ENCODE measurements around the gene PROCA1.
A peak's percentile ranks its signal among the peaks of the same experiment; 100 is the strongest.

Gene PROCA1

DNA sequence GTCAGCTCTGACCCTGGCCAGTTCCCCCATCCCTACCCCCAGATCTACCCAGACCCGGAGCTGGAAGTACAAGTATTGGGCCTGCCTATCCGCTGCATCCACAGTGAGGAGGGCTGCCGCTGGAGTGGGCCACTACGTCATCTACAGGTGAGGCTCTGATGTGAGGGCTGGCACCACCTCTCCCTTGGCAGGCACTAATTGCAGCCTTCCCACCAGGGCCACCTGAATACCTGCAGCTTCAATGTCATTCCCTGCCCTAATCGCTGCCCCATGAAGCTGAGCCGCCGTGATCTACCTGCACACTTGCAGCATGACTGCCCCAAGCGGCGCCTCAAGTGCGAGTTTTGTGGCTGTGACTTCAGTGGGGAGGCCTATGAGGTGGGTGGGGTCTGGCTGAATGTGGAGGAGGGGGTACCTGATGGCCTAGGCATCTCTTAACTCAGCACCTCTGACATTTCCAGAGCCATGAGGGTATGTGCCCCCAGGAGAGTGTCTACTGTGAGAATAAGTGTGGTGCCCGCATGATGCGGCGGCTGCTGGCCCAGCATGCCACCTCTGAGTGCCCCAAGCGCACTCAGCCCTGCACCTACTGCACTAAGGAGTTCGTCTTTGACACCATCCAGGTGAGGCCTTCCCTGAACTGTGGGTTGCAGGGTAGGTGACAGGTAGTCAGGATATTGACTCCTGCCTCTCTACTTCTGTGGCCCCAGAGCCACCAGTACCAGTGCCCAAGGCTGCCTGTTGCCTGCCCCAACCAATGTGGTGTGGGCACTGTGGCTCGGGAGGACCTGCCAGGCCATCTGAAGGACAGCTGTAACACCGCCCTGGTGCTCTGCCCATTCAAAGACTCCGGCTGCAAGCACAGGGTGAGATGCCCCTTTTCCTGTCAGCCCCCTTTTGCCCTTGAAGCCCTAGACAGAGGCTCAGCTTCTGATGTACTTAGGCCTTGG, 36.4 kb upstream of the PROCA1 start:
- Mint-ChIP-seq H3K27me3 (ENCODE audit: low read depth, poor library complexity) (no peaks in the 10 kb centered on the region), H3K4me1 (peaks cover 29% of the 10 kb centered on the region), H3K27ac (peak overlapping the region; percentile 69), H3K4me3 (no peak overlapping the region), H3K9me3 (no peaks in the 10 kb centered on the region), H3K36me3 (ENCODE audit: low read depth) (peaks cover 40% of the 10 kb centered on the region)
- TF ChIP-seq, protein P1, sequence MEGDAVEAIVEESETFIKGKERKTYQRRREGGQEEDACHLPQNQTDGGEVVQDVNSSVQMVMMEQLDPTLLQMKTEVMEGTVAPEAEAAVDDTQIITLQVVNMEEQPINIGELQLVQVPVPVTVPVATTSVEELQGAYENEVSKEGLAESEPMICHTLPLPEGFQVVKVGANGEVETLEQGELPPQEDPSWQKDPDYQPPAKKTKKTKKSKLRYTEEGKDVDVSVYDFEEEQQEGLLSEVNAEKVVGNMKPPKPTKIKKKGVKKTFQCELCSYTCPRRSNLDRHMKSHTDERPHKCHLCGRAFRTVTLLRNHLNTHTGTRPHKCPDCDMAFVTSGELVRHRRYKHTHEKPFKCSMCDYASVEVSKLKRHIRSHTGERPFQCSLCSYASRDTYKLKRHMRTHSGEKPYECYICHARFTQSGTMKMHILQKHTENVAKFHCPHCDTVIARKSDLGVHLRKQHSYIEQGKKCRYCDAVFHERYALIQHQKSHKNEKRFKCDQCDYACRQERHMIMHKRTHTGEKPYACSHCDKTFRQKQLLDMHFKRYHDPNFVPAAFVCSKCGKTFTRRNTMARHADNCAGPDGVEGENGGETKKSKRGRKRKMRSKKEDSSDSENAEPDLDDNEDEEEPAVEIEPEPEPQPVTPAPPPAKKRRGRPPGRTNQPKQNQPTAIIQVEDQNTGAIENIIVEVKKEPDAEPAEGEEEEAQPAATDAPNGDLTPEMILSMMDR (IDR thresholded peaks at IDR 0.05): no peak
- no peak for DNase-seq

DNA sequence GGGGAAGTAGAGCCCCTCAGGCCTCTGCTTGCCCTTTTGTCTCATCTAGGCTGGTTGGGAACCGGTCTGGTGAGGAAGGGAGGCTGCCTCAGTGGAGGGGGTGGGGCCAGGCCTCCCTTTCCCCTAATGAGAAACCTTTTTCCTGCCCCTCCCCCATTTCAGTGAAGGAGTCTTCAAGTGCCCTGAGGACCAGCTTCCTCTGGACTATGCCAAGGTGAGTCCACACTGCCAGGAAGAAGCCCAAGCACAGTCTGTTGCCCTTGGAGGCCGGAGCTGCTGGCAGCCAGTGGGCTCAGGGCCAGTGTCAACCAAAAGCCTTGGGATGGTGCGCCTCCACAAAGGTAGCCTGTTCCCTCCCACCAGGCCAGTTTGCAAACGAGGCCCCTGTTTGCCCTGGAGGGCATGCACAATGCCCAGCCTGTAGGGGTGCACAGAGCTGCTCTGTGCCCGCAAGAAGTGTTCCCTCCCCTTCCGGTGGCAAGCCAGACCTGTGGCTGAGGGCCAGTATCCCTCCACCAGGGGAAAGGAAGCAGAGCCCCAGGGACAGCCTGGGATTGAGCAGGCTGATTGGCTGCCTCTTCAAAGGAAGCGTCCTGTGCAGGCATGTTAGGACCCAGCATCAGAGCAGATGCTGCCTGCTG, 35.5 kb upstream of the PROCA1 start:
- no peak overlapping the region for H3K4me3 Mint-ChIP-seq
- no peaks in the 10 kb centered on the region for H3K27me3 Mint-ChIP-seq (ENCODE audit: low read depth, poor library complexity)
- no peaks in the 10 kb centered on the region for H3K9me3 Mint-ChIP-seq
- no peak for DNase-seq
- H3K4me1 Mint-ChIP-seq: peaks cover 33% of the 10 kb centered on the region
- H3K27ac Mint-ChIP-seq: peak overlapping the region; percentile 68
- TF ChIP-seq, protein P1 (IDR thresholded peaks at IDR 0.05): no peak
- peaks cover 34% of the 10 kb centered on the region for H3K36me3 Mint-ChIP-seq (ENCODE audit: low read depth)

DNA sequence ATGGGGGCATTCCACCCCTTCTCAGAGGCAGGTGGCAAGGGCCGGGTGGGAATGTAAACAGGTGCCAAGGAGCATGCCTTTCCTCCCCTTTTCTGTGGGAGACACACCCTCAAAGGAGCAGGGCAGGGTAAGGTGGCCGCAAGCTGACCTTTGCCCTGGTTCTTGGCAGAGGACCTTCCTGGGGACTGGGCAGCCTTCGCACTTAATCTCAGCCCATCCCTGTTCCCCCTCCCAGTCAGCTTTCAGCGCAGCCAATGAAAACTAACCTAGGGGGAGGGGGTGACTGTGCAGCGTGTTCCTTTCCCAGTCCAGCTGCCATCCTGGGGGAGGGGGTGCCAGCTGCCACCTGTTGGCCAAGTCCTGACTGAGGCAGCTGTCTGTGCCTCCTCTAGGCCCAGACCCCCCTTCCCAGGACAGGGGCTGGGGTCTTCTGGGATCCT, 34.9 kb upstream of the PROCA1 start:
- TF ChIP-seq, protein P1 (IDR thresholded peaks at IDR 0.05): no peak
- Mint-ChIP-seq H3K27ac (peak overlapping the region; percentile 78), H3K36me3 (ENCODE audit: low read depth) (peaks cover 28% of the 10 kb centered on the region), H3K9me3 (no peaks in the 10 kb centered on the region), H3K27me3 (ENCODE audit: low read depth, poor library complexity) (no peaks in the 10 kb centered on the region), H3K4me1 (peaks cover 38% of the 10 kb centered on the region), H3K4me3 (peak overlapping the region; percentile 92)
- DNase-seq: no peak

DNA sequence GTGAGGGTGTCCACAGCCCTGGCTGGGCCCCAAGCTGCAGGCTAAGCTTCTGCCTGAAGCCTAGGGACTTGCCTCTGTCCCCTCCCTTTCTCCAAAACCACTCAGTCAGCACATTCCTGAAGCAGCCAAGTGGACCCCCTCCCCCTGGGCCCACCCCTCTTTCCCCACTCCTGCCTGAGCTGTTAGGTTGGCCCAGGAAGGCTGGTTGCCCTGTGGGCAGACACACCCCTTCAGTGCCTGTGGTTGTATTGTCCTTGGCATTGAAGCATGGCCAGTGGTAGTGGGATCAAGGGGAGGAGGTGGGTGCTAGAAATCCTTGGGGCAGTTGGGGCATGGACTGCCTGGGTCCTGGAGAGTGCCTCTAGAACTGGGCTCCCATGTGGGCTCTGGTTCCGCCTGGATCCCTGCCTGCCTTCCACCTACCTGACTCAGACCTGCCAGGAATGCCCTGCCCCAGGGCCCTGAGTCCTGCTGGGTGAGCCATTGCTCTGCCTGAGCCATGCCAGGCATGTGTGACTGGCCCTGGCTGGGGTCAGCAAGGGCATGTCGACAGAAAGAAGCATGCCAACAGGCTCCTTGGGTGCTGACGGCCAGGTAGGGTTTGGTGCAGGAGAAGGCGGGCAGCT, 34.2 kb upstream of the PROCA1 start:
- no peak for DNase-seq
- Mint-ChIP-seq H3K4me3 (peak overlapping the region; percentile 92), H3K27me3 (ENCODE audit: low read depth, poor library complexity) (no peaks in the 10 kb centered on the region), H3K36me3 (ENCODE audit: low read depth) (peaks cover 22% of the 10 kb centered on the region), H3K4me1 (peaks cover 43% of the 10 kb centered on the region), H3K27ac (peak overlapping the region; percentile 79), H3K9me3 (no peaks in the 10 kb centered on the region)
- TF ChIP-seq, protein P1 (IDR thresholded peaks at IDR 0.05): no peak

DNA sequence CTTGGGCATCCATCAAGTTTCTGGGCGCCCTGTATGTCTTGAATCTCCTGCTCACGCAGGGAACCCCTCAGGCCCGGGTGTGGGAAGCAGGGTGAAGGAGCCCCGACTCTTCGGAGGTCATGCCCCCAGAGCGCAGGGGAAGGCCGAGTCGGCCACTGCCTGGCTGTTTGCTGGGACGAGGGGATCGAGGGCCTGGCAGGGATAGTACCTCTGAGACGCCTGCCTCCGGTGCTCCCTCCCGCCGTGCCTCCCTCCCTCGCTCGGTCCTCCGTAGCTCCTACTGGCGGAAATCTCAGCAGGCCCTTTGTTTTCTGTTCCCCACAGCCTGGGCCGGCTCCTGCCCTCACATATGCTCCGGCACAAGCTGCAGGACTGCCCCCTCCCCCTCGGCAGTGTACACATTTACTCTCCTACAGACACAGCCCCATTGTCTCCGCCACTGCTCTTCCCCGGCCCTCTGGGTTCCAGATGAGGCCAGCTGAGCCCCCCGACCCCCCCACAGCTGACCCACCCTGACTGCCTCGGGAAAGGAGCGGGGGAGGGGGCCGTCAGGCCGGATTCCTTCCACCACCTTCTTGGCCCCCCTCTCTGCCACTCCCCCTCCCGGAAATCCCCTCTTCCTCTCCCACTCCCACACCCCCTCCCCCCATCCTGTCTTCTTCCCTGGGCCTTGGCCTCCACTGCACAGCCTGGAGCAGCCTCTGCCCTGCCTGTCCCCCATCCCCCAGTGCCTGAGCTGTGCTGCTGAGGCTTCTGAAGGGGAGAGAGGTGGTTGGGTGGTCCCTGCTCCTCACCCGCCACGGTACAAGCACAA, 33.5 kb upstream of the PROCA1 start:
- Mint-ChIP-seq H3K9me3 (no peaks in the 10 kb centered on the region), H3K4me3 (peak overlapping the region; percentile 92), H3K27me3 (ENCODE audit: low read depth, poor library complexity) (no peaks in the 10 kb centered on the region), H3K36me3 (ENCODE audit: low read depth) (peaks cover 15% of the 10 kb centered on the region), H3K4me1 (peaks cover 37% of the 10 kb centered on the region), H3K27ac (peak overlapping the region; percentile 98)
- peak; percentile 67 for DNase-seq
- TF ChIP-seq, protein P1 (IDR thresholded peaks at IDR 0.05): no peak

All from nephron progenitor cell (in vitro differentiated cells).